ELF-1 (cell line): ENCODE data around the gene LRRC61.
"Not testable (repeated sequence)": the region's sequence is repeated elsewhere in the genome, so short reads cannot be mapped to it uniquely, and the experiment has no call there.

Source experiments
- DNase-seq: peaks from one replicate; pipeline ENCODE4 v3.0.0-alpha.2; 2016; ENCODE audit warnings: low read depth, low spot score

LRRC61 gene

GRCh38 chr7:150382123-150382843 lies 59.1 kb downstream of the LRRC61 start:
- DNase-seq: no peak

GRCh38 chr7:150382844-150383225 lies 59.7 kb downstream of the LRRC61 start:
- DNase-seq: no peak

GRCh38 chr7:150383710-150384397 lies 60.7 kb downstream of the LRRC61 start:
- DNase-seq: peak; percentile 97

- no peak for DNase-seq
These were observed 61.5 kb downstream of the LRRC61 start for GRCh38 chr7:150384406-150385301.

DNA sequence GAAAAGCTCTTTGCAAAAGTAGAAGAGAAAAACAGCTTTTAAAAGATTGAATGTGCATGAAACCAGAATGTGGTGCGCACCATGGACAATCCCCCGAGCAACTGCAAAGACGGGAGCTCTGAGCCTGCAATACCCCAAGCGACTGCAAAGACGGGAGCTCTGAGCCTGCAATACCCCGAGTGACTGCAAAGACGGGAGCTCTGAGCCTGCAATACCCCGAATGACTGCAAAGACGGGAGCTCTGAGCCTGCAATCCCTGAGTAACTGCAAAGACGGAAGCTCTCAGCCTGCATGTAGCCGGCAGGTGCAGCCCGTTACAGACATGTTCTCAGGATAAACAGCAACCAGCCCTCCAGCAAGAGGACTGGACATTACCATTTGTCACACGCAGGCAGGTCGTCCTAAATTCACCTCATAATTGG lies 62.2 kb downstream of the LRRC61 start:
- DNase-seq: no peak

DNA sequence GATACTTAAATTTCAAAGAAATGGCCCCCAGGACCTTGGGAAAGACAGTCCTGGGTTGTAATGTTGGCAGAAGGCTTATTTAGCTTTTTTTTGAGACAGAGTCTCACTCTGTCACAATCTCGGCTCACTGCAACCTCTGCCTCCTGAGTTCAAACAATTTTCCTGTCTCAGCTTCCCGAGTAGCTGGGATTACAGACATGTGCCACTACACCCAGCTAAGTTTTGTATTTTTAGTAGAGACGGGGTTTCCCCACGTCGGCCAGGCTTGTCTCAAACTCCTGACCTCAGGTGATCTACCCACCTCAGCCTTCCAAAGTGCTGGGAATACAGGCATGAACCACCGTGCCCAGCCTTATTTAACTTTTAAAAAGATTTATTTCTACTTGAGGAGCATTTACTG lies 62.7 kb downstream of the LRRC61 start:
- DNase-seq: not testable (repeated sequence)
